Retina (tissue), 1 donor: Measurements from ENCODE around the gene STXBP5.
"Not testable (repeated sequence)": the region's sequence is repeated elsewhere in the genome, so short reads cannot be mapped to it uniquely, and the experiment has no call there.

ENCODE experiments used
- DNase-seq: peaks from one replicate; pipeline ENCODE4 v3.0.0-alpha.2; 2016

Gene STXBP5

GRCh38 chr6:147254929-147255473 lies 50.8 kb downstream of the STXBP5 start:
- DNase-seq = not testable (repeated sequence)

- DNase-seq = no peak
Measured at GRCh38 chr6:147255948-147256674, 51.9 kb downstream of the STXBP5 start.

- no peak for DNase-seq
Measured at GRCh38 chr6:147257760-147258159, 53.5 kb downstream of the STXBP5 start.

GRCh38 chr6:147260091-147260490 lies 55.9 kb downstream of the STXBP5 start:
- DNase-seq = no peak

GRCh38 chr6:147262946-147263345 lies 58.7 kb downstream of the STXBP5 start:
- no peak for DNase-seq

GRCh38 chr6:147266821-147267220 lies 62.6 kb downstream of the STXBP5 start:
- no peak for DNase-seq

GRCh38 chr6:147267658-147268057 lies 63.4 kb downstream of the STXBP5 start:
- DNase-seq = no peak

GRCh38 chr6:147268254-147268653 lies 64.0 kb downstream of the STXBP5 start:
- no peak for DNase-seq

GRCh38 chr6:147274012-147274411 lies 69.8 kb downstream of the STXBP5 start:
- DNase-seq = no peak

- DNase-seq = no peak
Measured at GRCh38 chr6:147274776-147275175, 70.6 kb downstream of the STXBP5 start.

GRCh38 chr6:147278891-147279290 lies 74.7 kb downstream of the STXBP5 start:
- DNase-seq = no peak

GRCh38 chr6:147279427-147279826 lies 75.2 kb downstream of the STXBP5 start:
- no peak for DNase-seq

GRCh38 chr6:147281895-147282565 lies 77.8 kb downstream of the STXBP5 start:
- no peak for DNase-seq

- DNase-seq = no peak
Measured at GRCh38 chr6:147282566-147282959, 78.3 kb downstream of the STXBP5 start.

GRCh38 chr6:147283460-147283859 lies 79.2 kb downstream of the STXBP5 start:
- DNase-seq = no peak

- peak; percentile 6 for DNase-seq
Measured at GRCh38 chr6:147285087-147285855, 81.1 kb downstream of the STXBP5 start.

- no peak for DNase-seq
Measured at GRCh38 chr6:147287869-147288271, 83.7 kb downstream of the STXBP5 start.

GRCh38 chr6:147297124-147297523 lies 92.9 kb downstream of the STXBP5 start:
- DNase-seq = no peak

- DNase-seq = no peak
Measured at GRCh38 chr6:147297663-147298316, 93.6 kb downstream of the STXBP5 start.

- DNase-seq = no peak
Measured at GRCh38 chr6:147298461-147298860, 94.2 kb downstream of the STXBP5 start.

GRCh38 chr6:147299035-147299434 lies 94.8 kb downstream of the STXBP5 start:
- DNase-seq = no peak

GRCh38 chr6:147301070-147301469 lies 96.9 kb downstream of the STXBP5 start:
- no peak for DNase-seq

- DNase-seq = no peak
Measured at GRCh38 chr6:147304016-147304415, 99.8 kb downstream of the STXBP5 start.
